ENCODE results near the gene PRTN3.

PRTN3 gene

DNA sequence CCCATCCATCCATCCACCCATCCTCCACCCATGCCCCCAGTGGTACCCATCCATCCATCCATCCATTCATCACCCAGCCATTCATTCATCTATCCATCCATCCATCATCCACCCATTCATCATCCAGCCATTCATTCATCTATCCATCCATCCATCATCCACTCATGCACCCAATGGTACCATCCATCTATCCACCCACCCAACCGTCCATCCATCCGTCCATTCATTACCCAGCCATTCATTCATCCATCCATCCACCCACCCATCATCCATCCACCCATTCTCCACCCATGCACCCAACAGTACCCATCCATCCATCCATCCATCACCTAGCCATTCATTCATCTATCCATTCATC is 24.3 kb upstream of the PRTN3 start:
- no peak for TF ChIP-seq FOXP2 (optimal IDR thresholded peaks at IDR 0.05; ENCODE audit: borderline replicate concordance, extremely low read depth, extremely low read length, insufficient read depth)
- TF ChIP-seq SIN3A (IDR thresholded peaks at IDR 0.05; ENCODE audit: borderline replicate concordance, insufficient read depth, low read length) = no peak
- TF ChIP-seq, protein P1, sequence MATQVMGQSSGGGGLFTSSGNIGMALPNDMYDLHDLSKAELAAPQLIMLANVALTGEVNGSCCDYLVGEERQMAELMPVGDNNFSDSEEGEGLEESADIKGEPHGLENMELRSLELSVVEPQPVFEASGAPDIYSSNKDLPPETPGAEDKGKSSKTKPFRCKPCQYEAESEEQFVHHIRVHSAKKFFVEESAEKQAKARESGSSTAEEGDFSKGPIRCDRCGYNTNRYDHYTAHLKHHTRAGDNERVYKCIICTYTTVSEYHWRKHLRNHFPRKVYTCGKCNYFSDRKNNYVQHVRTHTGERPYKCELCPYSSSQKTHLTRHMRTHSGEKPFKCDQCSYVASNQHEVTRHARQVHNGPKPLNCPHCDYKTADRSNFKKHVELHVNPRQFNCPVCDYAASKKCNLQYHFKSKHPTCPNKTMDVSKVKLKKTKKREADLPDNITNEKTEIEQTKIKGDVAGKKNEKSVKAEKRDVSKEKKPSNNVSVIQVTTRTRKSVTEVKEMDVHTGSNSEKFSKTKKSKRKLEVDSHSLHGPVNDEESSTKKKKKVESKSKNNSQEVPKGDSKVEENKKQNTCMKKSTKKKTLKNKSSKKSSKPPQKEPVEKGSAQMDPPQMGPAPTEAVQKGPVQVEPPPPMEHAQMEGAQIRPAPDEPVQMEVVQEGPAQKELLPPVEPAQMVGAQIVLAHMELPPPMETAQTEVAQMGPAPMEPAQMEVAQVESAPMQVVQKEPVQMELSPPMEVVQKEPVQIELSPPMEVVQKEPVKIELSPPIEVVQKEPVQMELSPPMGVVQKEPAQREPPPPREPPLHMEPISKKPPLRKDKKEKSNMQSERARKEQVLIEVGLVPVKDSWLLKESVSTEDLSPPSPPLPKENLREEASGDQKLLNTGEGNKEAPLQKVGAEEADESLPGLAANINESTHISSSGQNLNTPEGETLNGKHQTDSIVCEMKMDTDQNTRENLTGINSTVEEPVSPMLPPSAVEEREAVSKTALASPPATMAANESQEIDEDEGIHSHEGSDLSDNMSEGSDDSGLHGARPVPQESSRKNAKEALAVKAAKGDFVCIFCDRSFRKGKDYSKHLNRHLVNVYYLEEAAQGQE (IDR thresholded peaks at IDR 0.05; ENCODE audit: insufficient read depth in 1 of 2, low read depth in 2 of 2, low read length in 2 of 2) = no peak
- no peak for TF ChIP-seq TAF1 (IDR thresholded peaks at IDR 0.05; ENCODE audit: borderline replicate concordance, insufficient read depth, low read length)
- TF ChIP-seq POLR2AphosphoS5 (IDR thresholded peaks at IDR 0.05; ENCODE audit: low read depth, low read length) = no peak

GRCh38 chr19:821231-821824 is 19.5 kb upstream of the PRTN3 start:
- TF ChIP-seq SIN3A (IDR thresholded peaks at IDR 0.05; ENCODE audit: borderline replicate concordance, insufficient read depth, low read length) (no peak), POLR2AphosphoS5 (IDR thresholded peaks at IDR 0.05; ENCODE audit: low read depth, low read length) (no peak), TAF1 (IDR thresholded peaks at IDR 0.05; ENCODE audit: borderline replicate concordance, insufficient read depth, low read length) (no peak), FOXP2 (optimal IDR thresholded peaks at IDR 0.05; ENCODE audit: borderline replicate concordance, extremely low read depth, extremely low read length, insufficient read depth) (no peak)
- TF ChIP-seq, protein P1 (IDR thresholded peaks at IDR 0.05; ENCODE audit: insufficient read depth in 1 of 2, low read depth in 2 of 2, low read length in 2 of 2) = no peak

GRCh38 chr19:821825-822503 is 18.8 kb upstream of the PRTN3 start, which contains the start of gene PLPPR3:
PLPPR3 (minus strand) TSS chr19:821955; CDS start chr19:821559, 396 bp downstream.
- TF ChIP-seq TAF1 (IDR thresholded peaks at IDR 0.05; ENCODE audit: borderline replicate concordance, insufficient read depth, low read length) (no peak), SIN3A (IDR thresholded peaks at IDR 0.05; ENCODE audit: borderline replicate concordance, insufficient read depth, low read length) (no peak), FOXP2 (optimal IDR thresholded peaks at IDR 0.05; ENCODE audit: borderline replicate concordance, extremely low read depth, extremely low read length, insufficient read depth) (no peak), POLR2AphosphoS5 (IDR thresholded peaks at IDR 0.05; ENCODE audit: low read depth, low read length) (no peak)
- TF ChIP-seq, protein P1 (IDR thresholded peaks at IDR 0.05; ENCODE audit: insufficient read depth in 1 of 2, low read depth in 2 of 2, low read length in 2 of 2) = no peak

GRCh38 chr19:823565-824121 is 17.2 kb upstream of the PRTN3 start:
- TF ChIP-seq TAF1 (IDR thresholded peaks at IDR 0.05; ENCODE audit: borderline replicate concordance, insufficient read depth, low read length) (no peak), SIN3A (IDR thresholded peaks at IDR 0.05; ENCODE audit: borderline replicate concordance, insufficient read depth, low read length) (no peak)

GRCh38 chr19:824885-825284 is 15.9 kb upstream of the PRTN3 start:
- TF ChIP-seq, protein P1 (IDR thresholded peaks at IDR 0.05; ENCODE audit: insufficient read depth in 1 of 2, low read depth in 2 of 2, low read length in 2 of 2) = no peak
- TF ChIP-seq FOXP2 (optimal IDR thresholded peaks at IDR 0.05; ENCODE audit: borderline replicate concordance, extremely low read depth, extremely low read length, insufficient read depth) = no peak
- TF ChIP-seq POLR2AphosphoS5 (IDR thresholded peaks at IDR 0.05; ENCODE audit: low read depth, low read length) = no peak
- no peak for TF ChIP-seq SIN3A (IDR thresholded peaks at IDR 0.05; ENCODE audit: borderline replicate concordance, insufficient read depth, low read length)
- no peak for TF ChIP-seq TAF1 (IDR thresholded peaks at IDR 0.05; ENCODE audit: borderline replicate concordance, insufficient read depth, low read length)
